ENCODE results near the gene TMEM51. TPM values are rescaled to one million over a fixed set of nuclear protein-coding genes. Genes with fewer than 3 reads are reported as not detected.

TMEM51 gene
- total and polyA plus RNA-seq, 9 donors, result 9.4 to 38.5 (median 23.0) TPM

GRCh38 chr1:15244813-15245212 is 91.3 kb downstream of the TMEM51 start:
- no peaks in the 10 kb centered on the region for H3K9me3 ChIP-seq
- 81 to 89% (median 81%) methylated on average over 5 of the region's 5 CpGs for WGBS, 3 donors
- H3K4me1 ChIP-seq (ENCODE audit: insufficient read depth), result peaks cover 11% of the 10 kb centered on the region
- no peak overlapping the region for H3K27ac ChIP-seq
- H3K4me3 ChIP-seq, result no peak overlapping the region
- no peaks in the 10 kb centered on the region for H3K27me3 ChIP-seq
- no peaks in the 10 kb centered on the region for H3K36me3 ChIP-seq
- intact Hi-C loops (cut with DNase I), result no loop called here
- no peak for DNase-seq
- no peak for TF ChIP-seq CTCF (IDR thresholded peaks at IDR 0.05)
- no peak for TF ChIP-seq EP300 (IDR thresholded peaks at IDR 0.05)
- TF ChIP-seq POLR2A (IDR thresholded peaks at IDR 0.05), result no peak

- Histone ChIP-seq H3K9me3 (no peaks in the 10 kb centered on the region), H3K27me3 (no peaks in the 10 kb centered on the region), H3K36me3 (no peaks in the 10 kb centered on the region), H3K4me3 (no peak overlapping the region), H3K4me1 (ENCODE audit: insufficient read depth) (peaks cover 11% of the 10 kb centered on the region), H3K27ac (no peak overlapping the region)
- DNase-seq, result peak in 2 of 5 donors; percentile 39 to 51
- intact Hi-C loops (cut with DNase I), result no loop called here
- 39 to 57% (median 53%) methylated on average over 11 of the region's 11 CpGs for WGBS, 3 donors
- TF ChIP-seq POLR2A (IDR thresholded peaks at IDR 0.05) (no peak), CTCF (IDR thresholded peaks at IDR 0.05) (no peak), EP300 (IDR thresholded peaks at IDR 0.05) (no peak)
Observed at GRCh38 chr1:15245593-15246360, 92.2 kb downstream of the TMEM51 start.

- H3K9me3 ChIP-seq, result no peaks in the 10 kb centered on the region
- peak within 1 kb of the TSS in 1 of 2 donors; percentile 19 for H3K27ac ChIP-seq
- DNase-seq, result peak; percentile 70 to 87 (median 85)
- peaks cover 11% of the 10 kb centered on the region for H3K4me1 ChIP-seq (ENCODE audit: insufficient read depth)
- no peaks in the 10 kb centered on the region for H3K27me3 ChIP-seq
- WGBS, 3 donors, result 4 to 9% (median 5%) methylated on average over 32 to 55 of the region's 55 CpGs
- TF ChIP-seq CTCF (IDR thresholded peaks at IDR 0.05) (no peak), POLR2A (IDR thresholded peaks at IDR 0.05) (no peak), EP300 (IDR thresholded peaks at IDR 0.05) (no peak)
- intact Hi-C loops (cut with DNase I), result no loop called here
- peak within 1 kb of the TSS; percentile 41 for H3K4me3 ChIP-seq
- no peaks in the 10 kb centered on the region for H3K36me3 ChIP-seq
Observed at GRCh38 chr1:15246960-15247614, 93.5 kb downstream of the TMEM51 start, which contains the start of gene FHAD1. Gene FHAD1, plus strand, starts transcription at chr1:15247223. Its CDS starts 4,562 bp downstream, at chr1:15251785.

GRCh38 chr1:15248216-15248615 is 94.7 kb downstream of the TMEM51 start:
- peaks cover 11% of the 10 kb centered on the region for H3K4me1 ChIP-seq (ENCODE audit: insufficient read depth)
- no peak for DNase-seq
- no peak overlapping the region for H3K4me3 ChIP-seq
- H3K9me3 ChIP-seq, result no peaks in the 10 kb centered on the region
- no peaks in the 10 kb centered on the region for H3K36me3 ChIP-seq
- WGBS, 3 donors, result 91 to 93% (median 91%) methylated on average over 4 of the region's 4 CpGs
- H3K27me3 ChIP-seq, result no peaks in the 10 kb centered on the region
- no peak overlapping the region for H3K27ac ChIP-seq
- intact Hi-C loops (cut with DNase I), result no loop called here
- TF ChIP-seq POLR2A (IDR thresholded peaks at IDR 0.05) (no peak), EP300 (IDR thresholded peaks at IDR 0.05) (no peak), CTCF (IDR thresholded peaks at IDR 0.05) (no peak)
